Measurements from ENCODE around the gene TOP1.

DNA sequence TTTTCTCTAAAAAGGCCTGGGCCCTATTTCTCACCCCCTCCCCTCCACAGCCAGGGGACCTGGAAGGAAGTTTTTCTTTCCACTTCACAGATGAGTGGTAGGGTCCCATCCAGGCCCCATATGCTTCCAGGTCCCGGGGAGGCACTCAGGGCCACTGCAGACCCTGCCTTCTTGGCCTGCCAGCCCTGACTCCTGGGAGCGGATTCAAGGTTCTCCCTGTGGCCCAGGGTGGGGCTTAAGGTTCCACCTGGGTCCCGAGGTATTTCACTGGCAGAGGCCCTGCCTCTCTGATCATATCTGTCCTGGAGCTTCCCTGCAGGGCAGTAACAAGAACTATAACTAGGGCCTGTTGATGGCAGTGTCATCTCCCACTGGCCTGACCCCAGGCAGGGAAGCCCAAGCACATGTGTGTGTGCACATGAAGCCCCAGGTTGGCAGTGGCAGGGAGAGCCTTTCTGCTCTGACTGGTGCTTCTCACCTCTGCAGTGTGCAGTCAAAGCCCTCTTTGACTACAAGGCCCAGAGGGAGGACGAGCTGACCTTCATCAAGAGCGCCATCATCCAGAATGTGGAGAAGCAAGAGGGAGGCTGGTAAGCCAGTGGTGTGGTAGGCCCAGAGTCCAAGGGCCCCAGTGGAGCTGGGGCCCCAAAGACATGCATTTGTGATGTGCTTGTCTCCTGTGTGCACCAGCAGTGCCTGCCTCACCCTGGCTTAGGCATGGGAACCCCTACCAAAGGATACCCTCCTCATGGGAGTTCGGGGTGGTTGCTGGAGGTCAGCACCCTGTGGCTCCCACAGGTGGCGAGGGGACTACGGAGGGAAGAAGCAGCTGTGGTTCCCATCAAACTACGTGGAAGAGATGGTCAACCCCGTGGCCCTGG is 139.9 kb downstream of the TOP1 start:
- no peak for TF ChIP-seq CTCF (conservative IDR thresholded peaks at IDR 0.05; ENCODE audit: low read depth, low read length)
- TF ChIP-seq EZH2 (IDR thresholded peaks at IDR 0.05; ENCODE audit: low read length, unreplicated experiment) = no peak
- no peak for TF ChIP-seq EZH2phosphoT487 (IDR thresholded peaks at IDR 0.05; ENCODE audit: borderline replicate concordance, low read length)

Data from PC-3 (cell line).